NCI-H187 treated with DMSO at 0.1 percent for 48 hours (cell line): Measurements from ENCODE around the gene SULF2.

Experiments used
- DNase-seq: peaks from one replicate; lab custom pipeline; 2025; lab: John Stamatoyannopoulos, UW

The SULF2 gene

DNA sequence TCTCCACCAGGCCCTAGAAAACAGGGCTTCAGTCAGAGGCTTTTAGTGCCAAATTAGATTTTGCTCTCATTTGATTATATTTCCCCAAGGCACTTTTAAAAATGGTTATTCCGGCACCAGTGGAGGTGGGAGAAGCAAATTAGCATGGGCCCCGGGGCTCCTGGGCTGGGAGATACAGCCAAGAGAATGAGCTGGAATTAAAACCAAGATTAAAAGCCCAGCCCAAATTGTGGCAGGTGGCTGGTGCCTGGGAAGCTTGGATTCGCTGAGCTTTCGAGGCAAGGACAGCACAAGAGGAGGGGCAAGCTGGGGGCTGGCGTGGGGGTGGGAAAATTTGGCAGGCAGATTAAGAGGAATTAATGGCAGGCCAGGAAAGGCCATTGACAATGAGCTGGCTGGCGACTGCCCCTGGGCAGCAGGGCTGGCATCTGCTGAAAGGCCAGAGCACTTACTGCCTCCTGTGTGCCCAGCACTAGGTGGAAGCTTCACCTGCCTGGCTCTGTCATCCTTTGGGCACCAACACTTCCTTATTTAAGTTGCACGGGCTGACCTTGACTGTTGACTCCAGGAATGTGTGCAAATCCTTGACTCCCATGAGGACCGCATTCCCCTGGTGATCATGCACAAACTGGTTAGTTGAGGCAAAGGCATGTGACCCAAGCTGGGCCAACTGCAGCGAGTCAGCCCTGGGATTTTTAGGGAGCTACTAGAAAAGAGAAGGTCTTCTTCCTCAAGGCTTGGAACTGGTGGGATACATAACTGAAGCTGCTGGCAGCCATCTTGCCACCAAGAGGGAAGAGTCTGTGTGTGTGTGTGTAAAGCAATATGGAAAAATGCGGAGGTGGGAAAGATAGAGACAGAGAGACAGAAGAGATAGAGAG lies 76.1 kb downstream of the SULF2 start:
- DNase-seq = no peak

DNA sequence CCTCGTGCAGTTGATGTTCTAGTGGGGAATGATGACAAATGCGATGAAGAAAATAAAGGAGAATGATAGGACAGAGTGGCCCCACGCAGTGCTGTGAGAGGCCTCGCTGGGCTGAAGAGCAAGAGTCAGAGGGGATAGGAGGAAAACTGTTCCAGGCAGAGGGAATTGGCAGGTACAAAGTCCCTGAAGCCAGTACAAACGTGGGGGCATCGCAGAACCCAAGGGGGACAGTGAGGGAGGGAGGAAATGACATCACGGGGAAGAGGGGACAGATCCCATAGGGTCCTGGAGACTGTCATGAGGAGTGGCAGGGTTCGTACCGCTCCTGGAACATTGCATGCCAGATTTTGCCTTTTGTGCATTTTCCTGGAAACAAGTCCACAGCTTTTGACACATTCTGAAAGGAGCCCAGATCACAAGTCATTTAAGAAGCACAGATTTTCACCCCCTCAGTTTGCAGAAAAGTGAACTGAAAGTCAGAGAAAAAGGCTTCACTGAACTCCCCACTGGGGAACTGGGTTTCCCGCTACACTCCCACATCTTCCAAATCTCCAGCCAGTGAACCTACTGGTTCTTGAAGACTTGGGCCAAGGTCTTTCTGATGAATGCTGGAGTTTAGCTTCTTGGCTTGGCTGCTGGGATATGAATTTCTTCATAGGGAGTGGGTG lies 77.0 kb downstream of the SULF2 start:
- no peak for DNase-seq

DNA sequence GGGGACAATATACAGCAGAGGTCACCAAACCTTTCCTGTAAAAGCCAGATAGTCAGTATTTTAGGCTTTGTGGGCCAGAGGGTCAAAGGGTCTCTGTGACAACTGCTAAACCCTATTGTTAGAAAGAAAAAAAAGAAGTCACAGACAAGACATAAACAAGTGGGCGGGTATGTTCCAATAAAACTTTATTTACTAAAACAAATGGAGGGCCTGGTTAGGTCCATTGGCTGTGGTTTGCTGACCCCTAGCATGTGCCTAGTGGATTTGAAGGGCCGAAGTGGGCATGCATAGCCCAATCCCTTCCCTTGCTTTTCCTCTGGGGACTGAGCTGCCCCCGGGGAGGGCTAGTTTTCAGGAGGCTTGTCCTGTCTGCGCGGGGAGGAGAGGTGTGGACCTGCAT lies 78.9 kb downstream of the SULF2 start:
- DNase-seq = no peak

DNA sequence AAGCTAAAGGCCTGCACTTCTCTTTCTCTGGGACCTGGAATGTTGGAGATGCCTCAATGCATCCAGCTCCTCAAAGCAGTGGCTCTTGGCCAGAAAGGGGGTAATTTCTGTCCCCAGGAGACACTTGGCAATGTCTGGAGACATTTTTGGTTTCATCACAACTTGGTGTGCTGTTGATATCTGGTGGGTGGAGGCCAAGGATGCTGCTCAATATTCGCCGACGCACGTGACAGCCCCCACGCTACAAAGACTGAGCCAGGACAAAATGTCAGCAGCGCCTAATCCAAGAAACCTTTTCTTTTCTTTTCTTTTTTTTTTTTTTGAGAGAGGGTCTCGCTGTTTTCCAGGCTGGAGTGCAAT lies 79.8 kb downstream of the SULF2 start:
- no peak for DNase-seq

DNA sequence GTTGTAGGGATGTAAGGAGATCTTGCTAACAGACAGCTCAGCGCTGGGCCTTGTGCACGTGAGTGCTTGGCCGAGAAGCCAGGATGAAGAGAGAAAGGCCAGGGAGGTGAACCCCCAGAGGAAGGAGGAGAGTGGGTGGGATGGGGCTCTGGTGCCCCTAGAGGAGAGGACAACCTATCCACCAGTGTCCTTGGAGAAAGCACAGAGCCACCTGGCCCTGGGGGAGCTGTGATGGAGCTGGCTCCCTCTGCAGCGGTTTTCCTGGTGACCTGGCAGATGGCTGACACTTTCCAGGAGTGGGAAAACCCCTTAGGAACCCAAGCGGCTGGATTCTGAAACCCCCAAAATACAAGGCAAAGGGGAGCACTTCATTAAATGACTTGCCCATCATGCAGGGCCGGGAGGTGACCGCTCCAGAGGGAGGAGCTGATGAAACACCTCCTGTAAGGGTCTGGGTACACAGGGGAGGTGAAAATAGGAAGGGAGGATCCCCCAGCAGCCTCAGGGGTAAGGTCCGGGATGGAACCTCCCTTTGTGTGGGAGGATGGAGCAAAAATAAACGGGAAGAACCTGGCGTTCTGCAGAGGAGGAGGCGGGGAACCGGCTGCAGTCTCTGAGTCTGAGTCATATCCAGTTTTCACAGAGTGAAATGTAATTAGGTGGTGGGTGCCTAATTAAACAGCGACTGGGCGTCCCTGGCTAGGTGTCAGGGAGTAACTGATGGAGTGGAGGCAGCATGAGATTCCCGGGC lies 80.4 kb downstream of the SULF2 start:
- no peak for DNase-seq

DNA sequence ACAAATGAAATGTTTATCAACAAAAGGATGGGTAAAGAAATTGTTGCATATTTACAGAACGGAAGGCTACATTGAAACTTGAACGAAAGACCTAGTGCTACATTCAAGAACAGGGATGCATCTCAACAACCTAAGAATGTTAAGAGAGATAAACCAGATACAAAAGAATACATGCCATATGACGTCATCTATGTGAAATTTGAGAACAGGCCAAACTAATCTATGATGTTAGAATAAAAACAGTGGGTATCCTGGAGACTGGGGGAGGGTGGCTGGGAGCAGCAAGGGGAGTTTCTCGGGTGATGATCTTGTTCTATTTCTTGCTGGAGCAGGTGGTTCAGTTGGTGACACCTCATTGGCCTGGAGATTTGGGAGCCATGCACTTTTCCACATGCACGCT lies 81.5 kb downstream of the SULF2 start:
- no peak for DNase-seq

DNA sequence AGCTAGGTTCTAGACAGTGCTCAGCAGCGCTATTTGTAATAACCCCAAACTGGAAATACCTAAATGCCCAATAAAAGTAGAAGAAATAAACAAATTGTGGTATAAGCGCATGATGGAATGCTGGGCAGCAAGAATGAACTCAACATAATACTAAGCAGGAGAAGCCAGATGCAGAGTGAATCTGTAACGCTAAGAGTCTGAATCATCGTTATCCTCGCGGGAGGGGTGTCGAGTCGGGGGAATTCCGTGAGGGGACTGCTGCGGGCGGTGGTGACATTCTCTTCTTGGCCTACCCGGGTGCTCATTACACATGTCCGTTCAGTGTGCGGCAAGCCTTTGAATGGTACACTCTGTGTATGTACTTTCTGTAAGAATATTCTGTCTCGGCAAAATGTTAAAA lies 83.7 kb downstream of the SULF2 start:
- DNase-seq = no peak

DNA sequence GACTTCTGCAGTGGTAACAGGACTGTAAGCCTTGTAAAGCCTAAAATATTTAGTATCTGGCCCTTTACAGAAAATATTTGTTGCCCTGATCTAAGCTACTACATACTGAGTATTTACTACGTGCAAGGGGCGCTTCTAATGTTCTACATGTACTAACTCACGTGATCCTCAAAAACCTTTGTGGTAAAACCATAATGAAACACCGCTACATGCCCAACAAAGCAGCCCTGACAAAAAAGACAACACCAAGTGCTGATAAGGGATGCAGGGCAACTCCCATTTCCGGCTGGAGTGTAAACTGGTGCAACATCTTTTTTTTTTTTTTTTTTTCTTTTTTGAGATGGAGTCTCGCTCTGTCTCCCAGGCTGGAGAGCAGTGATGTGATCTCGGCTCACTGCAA lies 85.0 kb downstream of the SULF2 start:
- DNase-seq = no peak

DNA sequence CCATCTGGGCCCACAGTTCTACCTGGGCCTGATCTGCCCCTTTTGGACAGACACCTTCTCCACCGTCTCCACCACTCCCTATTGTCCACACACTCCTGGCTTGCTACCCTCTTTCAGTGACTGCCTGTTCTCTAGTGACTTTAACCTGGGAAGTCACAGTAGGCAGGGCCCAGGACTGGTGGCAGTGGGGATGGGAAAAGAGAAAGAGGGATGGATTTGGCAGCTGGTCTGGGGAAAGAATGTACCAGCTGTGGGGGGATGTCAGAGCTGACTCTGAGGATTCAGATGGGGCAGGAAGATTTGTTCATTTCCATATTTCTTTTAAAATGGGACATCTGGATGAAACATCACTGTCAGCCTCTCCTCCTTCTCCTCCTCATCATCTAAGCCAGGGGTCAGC lies 85.5 kb downstream of the SULF2 start:
- no peak for DNase-seq

DNA sequence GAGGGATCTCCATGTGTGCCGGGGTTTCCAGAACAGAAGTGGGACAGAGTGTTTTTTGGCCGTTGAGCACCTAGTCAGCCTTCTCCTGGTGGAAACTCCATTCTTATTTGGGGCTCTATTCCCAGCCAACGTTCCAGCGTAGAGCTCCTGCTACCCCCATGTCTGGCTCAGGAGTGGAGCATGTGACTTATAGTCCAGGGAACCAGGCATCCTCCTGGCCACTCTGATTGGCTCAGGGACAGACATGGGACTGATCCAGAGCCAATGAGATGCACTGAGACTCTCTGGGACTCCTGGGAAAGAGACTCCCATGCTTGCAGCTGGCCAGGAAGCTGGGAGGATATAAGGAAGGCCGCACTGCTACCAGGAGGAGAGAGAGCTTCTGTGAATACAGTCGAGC lies 87.1 kb downstream of the SULF2 start:
- DNase-seq = no peak

DNA sequence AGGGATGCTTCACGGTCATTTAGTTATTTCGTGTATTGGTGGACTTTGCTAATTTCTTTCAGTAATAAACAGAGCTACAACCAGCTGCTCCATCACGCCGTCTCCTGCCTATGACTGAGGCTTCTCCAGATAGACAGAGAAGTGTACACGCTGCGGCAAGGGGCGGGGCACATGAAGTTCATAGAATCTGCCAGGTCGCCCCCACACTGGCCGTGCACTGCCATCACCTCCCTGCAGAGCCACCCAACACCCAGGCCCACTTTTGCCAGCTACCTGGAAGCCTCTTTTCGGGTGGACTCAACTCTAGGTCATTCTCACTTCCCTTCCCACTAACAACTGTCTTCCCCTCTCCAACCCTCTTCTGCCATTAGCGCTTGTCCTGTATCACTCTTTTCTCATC lies 88.4 kb downstream of the SULF2 start:
- DNase-seq = no peak

DNA sequence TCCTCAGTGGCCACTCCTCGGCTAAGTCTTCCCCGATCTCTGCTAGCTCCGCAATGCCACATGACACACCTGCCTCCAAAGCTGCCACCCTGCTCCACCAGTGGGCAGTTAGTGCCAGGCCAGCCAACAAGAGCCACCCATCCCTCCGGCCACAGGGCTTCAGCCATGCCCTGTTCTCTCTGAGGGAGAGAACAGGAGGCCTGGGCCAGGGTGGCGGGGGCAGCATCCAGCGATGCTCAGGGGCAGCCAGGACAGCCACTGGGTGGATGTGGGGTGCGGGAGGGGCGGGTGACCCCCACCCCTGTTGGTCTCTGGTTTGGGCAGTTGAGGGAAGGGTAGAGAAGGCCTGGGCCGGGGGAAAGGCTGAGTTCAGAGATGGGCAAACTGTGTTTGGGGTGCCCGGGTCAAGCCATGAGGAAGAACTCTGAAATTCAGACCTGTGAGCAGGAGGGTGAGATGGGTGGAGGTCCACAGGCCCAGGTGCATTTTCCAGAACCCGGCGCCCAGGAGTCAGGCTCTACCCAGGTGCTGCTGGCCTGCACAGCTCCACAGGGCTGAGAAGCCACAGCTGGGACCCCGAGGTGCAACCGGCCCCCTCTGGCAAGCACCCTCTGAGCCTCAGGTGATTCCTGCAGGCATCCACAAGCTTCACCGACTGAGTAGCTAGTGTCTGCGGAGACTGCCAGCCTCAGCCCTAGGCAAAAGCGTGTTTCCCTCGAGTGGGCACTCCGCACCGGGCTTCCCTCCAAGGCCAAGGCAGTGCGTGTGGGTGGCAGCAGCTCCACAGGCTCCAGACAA lies 91.1 kb downstream of the SULF2 start:
- DNase-seq = no peak

DNA sequence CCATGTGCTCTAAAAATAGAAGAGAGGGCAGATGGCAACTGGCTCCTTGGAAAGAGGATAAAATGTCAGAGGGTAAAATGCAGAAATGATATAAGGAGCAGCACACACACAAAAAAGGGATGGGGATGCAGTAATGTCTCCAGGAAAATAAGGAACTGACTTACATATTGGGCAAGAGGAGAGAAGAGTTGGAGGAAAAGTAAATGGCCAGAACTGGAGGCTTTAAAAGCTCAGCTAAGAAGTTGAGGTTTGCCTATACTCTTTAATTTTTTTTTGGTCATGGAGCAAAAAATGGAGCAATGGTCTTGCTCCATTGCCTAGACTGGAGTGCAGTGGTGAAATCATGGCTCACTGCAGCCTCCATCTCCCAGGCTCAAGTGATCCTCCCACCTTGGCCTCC lies 93.7 kb downstream of the SULF2 start:
- DNase-seq = no peak

DNA sequence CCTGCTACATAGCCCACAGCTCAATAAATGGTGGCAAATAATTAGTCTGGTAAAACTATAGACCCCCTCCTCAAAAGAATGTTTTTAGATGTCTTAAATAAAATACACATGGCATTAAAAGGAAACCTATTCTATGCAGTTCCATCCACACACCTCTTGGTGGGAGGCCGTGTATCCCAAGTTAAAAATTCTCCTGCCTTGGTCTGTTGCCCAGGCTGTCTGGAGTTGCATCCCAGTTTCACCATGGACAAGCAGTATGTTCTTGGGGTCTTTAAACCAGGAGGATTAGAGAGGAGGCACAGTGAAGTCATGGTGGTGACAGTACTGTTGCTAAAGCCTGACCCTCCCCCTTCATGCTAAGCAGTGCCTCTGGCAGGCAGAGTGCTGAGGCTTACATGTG lies 95.5 kb downstream of the SULF2 start:
- no peak for DNase-seq

DNA sequence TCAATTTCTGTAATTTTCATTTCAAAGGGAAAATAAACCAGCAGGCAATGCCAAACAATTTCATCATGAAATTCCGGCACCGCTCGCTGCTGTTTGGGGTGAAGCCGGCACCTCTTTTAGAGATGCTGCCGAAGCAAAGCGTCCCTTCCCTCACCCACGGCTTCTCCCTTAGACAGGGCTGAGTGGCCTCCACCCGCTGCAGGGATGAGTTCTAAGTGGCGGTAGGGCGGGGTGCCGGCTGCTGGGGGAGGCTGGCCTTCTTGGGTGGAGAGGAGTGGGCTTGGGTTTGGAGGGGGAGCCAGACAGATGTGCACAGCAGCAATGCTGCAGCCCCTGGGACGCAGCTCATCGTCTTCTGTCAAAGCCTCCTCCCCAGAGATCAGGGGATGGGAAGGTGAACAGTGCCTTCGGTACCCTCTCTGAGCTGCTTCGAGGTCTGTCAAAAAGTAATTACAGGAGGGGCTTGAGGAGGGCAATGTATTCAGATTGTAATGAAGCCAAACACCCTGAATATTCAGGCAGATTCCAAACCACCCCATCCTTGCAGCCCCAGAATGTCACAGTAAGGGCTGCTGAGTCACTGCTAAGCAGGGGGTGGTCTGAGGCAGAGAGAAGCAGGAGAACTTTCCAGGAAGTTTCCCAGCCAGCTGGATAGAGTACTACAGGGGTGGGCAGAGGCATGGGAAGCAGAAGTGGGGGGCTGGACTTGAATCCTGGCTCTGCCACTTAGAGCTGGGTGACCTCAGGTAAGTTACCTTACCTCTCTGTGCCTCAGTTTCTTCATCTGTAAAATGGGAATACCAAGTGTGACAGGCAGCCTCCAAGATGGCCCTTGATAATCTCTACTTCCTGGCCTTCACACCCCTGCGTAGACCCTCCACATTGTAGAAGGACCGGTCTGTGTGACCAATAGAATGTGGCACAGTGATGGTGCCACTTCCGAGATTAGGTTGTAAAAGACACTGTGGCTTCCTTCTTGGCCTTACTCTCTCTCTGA lies 96.6 kb downstream of the SULF2 start:
- DNase-seq = no peak

DNA sequence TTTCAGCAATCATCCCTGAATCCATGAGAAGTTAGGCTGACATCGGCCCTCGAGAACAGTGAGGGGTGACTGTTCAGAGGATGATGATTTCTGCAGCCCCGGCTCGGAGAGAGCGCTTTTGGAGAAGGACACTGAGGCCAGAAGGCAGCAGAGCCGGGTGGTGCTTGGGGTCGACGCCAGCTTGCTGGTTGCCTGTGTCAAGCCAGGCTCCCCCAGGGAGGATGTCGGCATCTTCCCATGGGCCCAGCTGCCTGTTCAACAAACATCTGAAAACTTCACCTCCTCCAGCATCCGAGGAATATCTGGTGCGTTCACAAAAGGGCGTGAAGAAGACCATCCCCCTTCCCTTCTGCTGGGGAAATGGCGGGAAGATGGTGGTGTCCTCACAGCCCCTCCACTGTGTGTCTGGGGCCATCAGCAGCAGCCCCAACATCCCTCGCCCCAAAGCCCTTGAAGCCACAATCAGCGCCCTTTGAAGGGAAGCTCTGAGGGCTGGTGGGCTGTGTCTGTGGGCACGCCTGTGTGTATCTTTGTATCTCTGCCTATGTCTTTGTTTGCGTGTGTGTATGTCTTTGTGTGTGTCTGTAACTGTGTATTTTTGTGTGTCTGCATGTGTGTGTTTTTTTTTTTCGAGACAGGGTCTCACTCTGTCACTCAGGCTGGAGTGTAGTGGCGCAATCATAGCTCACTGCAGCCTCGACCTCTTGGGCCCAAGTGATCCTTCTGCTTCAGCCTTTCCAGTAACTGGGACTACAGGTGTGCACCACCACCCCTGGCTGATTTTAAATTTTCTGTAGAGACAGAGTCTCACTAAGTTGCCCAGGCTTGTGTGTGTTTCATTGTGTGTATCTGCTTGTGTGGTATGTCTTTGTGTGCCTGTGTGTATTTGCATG lies 97.9 kb downstream of the SULF2 start:
- DNase-seq = no peak

DNA sequence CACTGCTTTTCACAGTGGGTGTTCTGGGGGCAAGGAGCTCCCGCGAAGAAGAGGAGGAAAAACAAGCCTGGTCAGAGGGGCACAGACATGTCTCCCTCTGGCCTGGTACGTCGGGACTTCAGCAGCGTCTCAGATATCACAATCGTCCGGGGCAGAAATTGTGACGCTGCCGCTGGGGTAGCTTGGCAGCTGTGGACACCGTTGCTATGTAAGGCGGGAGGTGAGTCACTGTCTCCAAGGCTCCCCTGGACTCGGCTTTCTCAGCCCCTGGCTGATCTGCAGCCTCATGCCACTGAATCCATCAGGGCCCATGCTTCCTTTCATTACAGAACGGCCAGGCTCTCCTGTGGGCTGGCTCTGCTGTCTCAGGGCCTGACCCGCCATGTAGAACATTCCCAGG lies 98.7 kb downstream of the SULF2 start:
- no peak for DNase-seq

DNA sequence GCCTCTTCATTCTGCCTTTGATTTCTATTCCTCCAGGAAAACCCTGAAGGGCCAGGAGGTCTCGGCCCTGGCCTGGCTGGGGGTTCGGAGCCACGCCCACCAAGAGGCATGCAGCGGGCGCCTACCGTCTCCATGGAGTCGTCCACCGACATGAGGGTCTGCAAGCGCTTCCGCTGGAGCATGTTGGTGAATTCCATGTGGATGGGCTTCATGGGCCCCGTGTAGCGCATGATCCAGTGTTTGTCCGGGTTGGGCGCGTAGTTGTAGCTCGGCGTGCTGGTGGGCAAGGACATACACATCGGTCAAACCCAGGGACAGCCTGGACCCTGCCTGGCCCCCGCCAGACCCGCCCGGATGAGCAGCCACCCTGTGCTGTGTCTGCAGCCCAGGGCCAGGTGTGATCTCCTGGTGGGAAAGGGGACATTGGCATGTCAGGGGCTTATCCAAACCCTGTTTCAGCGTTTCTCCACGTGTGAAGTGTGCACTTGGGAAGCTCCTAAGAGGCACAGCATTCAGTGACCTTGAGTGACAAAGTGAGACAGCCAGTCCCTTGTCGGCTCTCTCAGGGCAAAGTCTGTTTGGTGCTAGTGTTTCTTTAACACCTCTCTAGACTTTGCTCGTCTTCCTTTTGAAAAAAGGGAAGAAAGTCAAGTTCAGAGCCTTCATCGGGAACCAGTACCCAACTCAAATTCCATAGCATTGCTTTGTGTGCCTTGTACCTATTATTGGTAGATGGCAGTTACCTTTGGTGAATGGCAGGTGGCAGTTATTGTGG lies 100.8 kb downstream of the SULF2 start:
- DNase-seq = no peak

DNA sequence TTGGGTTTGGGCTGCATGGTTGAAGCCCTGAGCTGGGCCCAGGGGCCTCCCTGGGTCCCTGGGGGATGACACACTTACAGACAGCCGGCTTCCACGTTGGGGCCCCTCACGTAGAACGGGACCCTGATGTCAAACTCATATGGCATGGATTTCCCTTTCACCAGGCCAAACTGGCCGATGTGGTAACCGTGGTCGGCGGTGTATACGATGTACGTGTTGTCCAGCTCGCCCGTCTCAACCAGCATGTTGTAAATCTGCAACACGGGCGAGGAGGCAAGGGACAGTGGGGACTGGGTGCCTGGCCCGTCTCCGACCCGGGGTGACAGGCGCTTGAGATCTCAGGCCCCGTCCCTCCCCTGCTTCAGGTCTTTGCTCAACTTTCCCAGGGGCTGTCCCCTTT lies 102.4 kb downstream of the SULF2 start:
- DNase-seq = no peak
